Osteocyte (in vitro differentiated cells): Measurements from ENCODE around the gene SGF29. TPM values are rescaled to one million over a fixed set of nuclear protein-coding genes. Genes with fewer than 3 reads are reported as not detected.

Experiments used
- DNase-seq: peaks from one replicate; pipeline ENCODE4 v3.0.0; 2021; ENCODE audit warnings: mixed read lengths; ENCODE audit not compliant: unreplicated experiment; ENCODE audit errors: extremely low spot score
- H3K27ac Mint-ChIP-seq: one replicate; pipeline ENCODE4 v1.8.0; 2021; ENCODE audit warnings: mild to moderate bottlenecking, mixed read lengths; ENCODE audit not compliant: unreplicated experiment
- H3K27me3 Mint-ChIP-seq: one replicate; pipeline ENCODE4 v1.8.0; 2021; ENCODE audit warnings: mixed read lengths; ENCODE audit not compliant: unreplicated experiment
- H3K36me3 Mint-ChIP-seq: one replicate; pipeline ENCODE4 v1.8.0; 2021; ENCODE audit warnings: mixed read lengths; ENCODE audit not compliant: unreplicated experiment
- H3K4me1 Mint-ChIP-seq: one replicate; pipeline ENCODE4 v1.8.0; 2021; ENCODE audit warnings: mixed read lengths; ENCODE audit not compliant: unreplicated experiment
- H3K4me3 Mint-ChIP-seq: one replicate; pipeline ENCODE4 v1.8.0; 2021; ENCODE audit warnings: mild to moderate bottlenecking, moderate library complexity, mixed read lengths; ENCODE audit not compliant: unreplicated experiment
- H3K9me3 Mint-ChIP-seq: one replicate; pipeline ENCODE4 v1.8.0; 2021; ENCODE audit warnings: mixed read lengths; ENCODE audit not compliant: unreplicated experiment
- total RNA-seq: library from RNA; stranded (reverse); gene quantifications from 2 replicates; pipeline ENCODE4 v1.2.1, GENCODE V29; 2021
- TF ChIP-seq, protein P1 (sequence below): fragments of 200-600 bp; sonication (generic); IDR thresholded peaks from 2 replicates; pipeline ENCODE4 v1.5.0; 2021; ENCODE audit warnings: antibody characterized with exemption, mild to moderate bottlenecking, moderate library complexity

SGF29 gene
- total RNA-seq, 1 donor from 2014 or later, result 29.7 TPM

GRCh38 chr16:28528463-28528867, 25.3 kb upstream of the SGF29 start:
- Mint-ChIP-seq H3K4me1 (peaks cover 3% of the 10 kb centered on the region), H3K4me3 (no peak overlapping the region)

DNA sequence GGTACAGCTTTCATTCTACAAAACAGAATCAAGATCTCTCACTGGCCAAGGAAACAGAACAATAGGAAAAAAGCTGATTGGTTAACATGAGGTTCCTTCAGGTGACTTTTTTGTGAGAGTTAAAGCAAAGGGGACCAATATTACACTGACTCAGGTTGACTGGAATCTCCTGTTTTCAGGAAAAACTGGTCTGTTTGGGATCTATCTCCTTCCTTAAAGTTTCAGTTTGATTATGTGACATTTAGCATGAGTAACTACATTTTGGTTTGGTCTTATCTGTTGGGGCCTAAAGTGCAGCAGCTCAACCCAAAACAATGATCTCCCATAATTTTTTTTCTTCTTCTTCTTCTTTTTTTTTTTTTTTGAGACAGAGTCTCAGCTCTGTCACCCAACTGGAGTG, 24.6 kb upstream of the SGF29 start:
- DNase-seq, result no peak
- H3K27me3 Mint-ChIP-seq, result peaks cover 2% of the 10 kb centered on the region
- H3K36me3 Mint-ChIP-seq, result no peaks in the 10 kb centered on the region
- H3K4me1 Mint-ChIP-seq, result peaks cover 3% of the 10 kb centered on the region
- TF ChIP-seq, protein P1, sequence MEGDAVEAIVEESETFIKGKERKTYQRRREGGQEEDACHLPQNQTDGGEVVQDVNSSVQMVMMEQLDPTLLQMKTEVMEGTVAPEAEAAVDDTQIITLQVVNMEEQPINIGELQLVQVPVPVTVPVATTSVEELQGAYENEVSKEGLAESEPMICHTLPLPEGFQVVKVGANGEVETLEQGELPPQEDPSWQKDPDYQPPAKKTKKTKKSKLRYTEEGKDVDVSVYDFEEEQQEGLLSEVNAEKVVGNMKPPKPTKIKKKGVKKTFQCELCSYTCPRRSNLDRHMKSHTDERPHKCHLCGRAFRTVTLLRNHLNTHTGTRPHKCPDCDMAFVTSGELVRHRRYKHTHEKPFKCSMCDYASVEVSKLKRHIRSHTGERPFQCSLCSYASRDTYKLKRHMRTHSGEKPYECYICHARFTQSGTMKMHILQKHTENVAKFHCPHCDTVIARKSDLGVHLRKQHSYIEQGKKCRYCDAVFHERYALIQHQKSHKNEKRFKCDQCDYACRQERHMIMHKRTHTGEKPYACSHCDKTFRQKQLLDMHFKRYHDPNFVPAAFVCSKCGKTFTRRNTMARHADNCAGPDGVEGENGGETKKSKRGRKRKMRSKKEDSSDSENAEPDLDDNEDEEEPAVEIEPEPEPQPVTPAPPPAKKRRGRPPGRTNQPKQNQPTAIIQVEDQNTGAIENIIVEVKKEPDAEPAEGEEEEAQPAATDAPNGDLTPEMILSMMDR, result no peak
- H3K4me3 Mint-ChIP-seq, result no peak overlapping the region
- H3K27ac Mint-ChIP-seq, result no peak overlapping the region
- H3K9me3 Mint-ChIP-seq, result no peaks in the 10 kb centered on the region

More at GRCh38 chr16:28528463-28528867, 25.3 kb upstream of the SGF29 start:
- TF ChIP-seq, protein P1, result no peak
- H3K9me3 Mint-ChIP-seq, result no peaks in the 10 kb centered on the region
- H3K36me3 Mint-ChIP-seq, result no peaks in the 10 kb centered on the region
- peaks cover 2% of the 10 kb centered on the region for H3K27me3 Mint-ChIP-seq
- no peak for DNase-seq
- H3K27ac Mint-ChIP-seq, result no peak overlapping the region

DNA sequence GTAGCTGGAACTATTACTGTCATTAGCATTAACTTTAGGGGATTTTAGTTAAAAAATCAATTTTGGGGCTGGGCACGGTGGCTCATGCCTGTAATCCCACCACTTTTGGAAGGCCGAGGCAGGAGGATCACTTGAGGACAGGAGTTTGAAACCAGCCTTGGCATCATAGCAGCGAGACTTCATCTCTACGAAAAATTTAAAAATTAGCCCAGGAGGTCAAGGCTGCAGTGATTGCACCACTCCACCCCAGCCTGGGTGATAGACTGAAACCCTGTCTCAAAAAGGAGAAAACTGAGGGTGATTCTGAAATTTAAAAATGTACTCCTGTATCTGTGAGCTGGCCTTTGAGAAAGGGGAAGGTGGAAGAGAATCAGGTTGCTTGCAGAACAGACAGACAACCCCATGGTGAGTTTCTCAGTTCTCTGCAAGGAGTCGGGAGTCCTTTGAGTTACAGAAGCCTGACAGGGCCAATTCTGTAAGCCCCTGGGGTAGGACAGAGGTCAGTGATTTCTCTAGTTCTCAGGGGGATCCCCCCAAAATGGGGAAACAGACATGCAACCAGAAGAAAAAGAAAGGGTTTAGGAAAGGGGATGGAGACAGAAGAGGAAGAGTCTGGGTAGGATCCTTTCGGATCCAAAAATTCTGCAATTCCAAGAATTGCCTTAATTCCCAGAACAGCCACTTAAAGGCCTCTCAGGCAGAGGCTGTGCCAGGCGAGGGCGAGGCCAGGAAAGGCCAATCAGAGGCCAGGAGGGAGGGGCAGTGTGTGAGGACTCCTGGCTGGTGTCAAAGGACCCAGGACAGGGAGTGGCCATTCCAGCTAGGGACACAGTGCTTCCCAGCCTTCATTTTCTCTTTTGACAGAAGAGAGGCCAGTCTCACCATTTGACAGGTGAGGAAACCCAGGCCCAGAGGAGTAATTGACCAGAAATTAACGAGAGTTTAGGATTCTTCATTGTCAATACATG, 21.7 kb upstream of the SGF29 start:
- no peak overlapping the region for H3K27ac Mint-ChIP-seq
- no peak for DNase-seq
- H3K9me3 Mint-ChIP-seq, result no peaks in the 10 kb centered on the region
- no peaks in the 10 kb centered on the region for H3K27me3 Mint-ChIP-seq
- H3K4me3 Mint-ChIP-seq, result no peak overlapping the region
- TF ChIP-seq, protein P1, result no peak
- peaks cover 6% of the 10 kb centered on the region for H3K4me1 Mint-ChIP-seq
- peaks cover 11% of the 10 kb centered on the region for H3K36me3 Mint-ChIP-seq

- no peak for DNase-seq
- Mint-ChIP-seq H3K27ac (no peak overlapping the region), H3K36me3 (peaks cover 20% of the 10 kb centered on the region), H3K27me3 (no peaks in the 10 kb centered on the region), H3K4me1 (peaks cover 16% of the 10 kb centered on the region), H3K9me3 (no peaks in the 10 kb centered on the region), H3K4me3 (no peak overlapping the region)
- TF ChIP-seq, protein P1, result no peak
These were observed 20.6 kb upstream of the SGF29 start for GRCh38 chr16:28532940-28533647.
